ENCODE data around the gene TFAP2A.

The TFAP2A gene

GRCh38 chr6:10414756-10415616 is at the start of gene TFAP2A:
TFAP2A (minus strand) TSS chr6:10415074; CDS start chr6:10414991, 83 bp downstream.
- no peak for DNase-seq

DNA sequence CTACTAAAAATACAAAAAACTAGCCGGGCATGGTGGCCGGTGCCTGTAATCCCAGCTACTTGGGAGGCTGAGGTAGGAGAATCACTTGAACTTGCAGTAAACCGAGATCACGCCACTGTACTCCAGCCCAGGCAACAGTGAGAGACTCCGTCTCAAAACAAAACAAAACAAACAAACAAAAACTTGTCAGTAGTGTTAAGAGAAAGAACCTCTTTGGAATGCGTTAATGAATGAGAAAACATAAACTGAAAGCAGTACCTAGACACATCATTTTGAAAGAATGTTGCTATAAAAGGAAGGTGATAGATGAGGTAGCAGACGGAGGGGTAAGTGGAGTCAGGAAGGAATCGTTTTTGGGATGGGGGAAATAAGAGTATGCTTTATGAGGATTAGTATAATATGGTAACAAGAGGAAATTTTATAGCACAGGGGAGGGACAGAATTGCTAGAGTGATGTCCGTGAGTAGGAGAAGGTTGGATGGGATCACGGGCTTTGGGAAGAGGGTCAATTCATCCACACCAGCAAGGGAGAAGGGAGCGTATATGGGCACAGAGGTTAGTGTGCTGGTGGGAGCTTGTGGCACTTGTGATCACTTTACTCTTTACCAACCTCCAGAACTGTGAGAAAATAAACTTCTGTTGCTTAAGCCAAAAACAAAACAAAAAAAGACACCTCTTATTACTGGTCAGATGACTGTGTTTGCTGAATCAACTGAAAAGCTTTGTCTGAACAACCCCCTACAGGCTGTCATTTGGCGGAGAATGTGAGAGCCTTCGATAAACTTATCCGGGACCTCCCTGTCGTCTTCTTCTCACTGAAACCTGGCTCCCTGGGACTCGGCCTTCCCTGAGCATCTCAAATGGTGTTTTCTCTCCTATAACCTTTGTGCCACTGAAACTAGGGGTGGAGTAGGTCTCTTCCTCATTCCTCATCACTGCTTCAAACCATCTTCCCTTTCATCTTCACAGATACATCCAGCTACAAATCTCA is 48.9 kb upstream of the TFAP2A start:
- no peak for DNase-seq

GRCh38 chr6:10463040-10463439 is 48.2 kb upstream of the TFAP2A start:
- DNase-seq, result no peak

DNA sequence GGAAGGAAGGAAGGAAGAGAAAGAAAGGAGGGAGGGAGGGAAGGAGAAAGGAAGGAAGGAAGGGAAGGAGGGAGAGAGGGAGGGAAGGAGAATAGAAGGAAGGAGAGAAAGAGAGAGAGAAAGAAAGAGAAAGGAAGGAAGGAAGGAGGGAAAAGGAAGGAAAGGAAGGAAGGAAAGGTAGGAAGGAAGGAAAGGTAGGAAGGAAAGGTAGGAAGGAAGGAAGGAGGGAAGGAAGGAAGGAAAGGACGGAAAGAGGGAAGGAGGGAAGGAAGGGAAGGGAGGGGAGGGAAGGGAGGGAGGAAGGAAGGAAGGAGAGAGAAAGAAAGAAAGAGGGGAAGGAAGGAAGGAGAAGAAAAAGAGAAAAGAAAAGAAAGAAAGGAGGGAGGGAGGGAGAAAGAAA is 47.0 kb upstream of the TFAP2A start:
- no peak for DNase-seq

GRCh38 chr6:10460096-10460495 is 45.2 kb upstream of the TFAP2A start:
- no peak for DNase-seq

GRCh38 chr6:10458287-10458686 is 43.4 kb upstream of the TFAP2A start:
- no peak for DNase-seq

DNA sequence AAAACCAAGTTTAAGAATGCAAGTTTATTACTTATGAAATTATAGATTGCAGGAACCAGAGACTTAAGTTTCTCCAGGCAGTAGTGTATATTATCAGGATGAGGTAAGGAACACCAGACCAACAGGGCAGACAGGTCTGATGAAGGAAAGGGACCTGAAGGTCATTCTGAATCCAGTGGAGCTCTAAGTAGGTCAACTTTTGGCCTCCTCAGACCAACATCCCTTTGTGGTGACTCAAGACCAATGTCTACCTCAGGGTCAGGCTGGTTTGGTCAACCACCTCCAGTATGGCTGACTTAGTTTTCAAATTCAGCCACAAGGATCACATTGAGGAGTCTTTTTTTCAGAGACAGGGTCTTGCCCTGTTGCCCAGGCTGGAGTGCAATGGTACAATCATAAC is 38.7 kb upstream of the TFAP2A start:
- no peak for DNase-seq

DNA sequence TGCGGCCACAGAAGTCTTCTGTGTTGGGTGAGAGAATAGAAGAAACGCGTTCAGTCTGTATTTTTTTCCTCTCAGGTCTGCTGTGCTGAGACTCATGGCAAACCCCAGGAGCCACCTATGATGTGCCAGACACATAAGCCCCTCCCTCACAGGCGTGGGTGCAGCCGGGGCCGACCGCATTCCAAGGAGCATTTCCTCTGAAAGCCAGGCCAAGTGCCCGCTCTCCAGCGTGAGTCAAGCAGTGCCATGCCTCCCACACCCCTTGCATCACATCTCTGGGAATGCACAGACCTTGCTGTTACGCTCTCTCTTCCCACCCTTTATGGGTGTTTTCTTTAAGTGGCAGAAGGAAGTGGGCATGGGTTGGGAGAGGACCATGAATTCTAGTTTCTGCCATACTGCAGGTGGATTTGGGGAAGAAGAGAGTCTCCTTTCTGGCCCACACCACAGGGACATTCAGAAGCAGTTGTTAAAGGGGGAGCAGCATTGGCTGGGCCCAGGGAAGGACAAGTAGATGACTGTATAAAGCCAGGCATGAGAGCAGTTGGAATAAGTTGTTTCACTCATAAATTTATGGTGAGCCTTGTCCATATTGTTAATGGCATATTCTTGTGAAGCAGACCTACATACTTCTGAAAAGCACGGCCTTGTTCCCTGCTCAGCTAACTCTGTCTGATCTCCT is 37.1 kb upstream of the TFAP2A start:
- DNase-seq, result no peak

DNA sequence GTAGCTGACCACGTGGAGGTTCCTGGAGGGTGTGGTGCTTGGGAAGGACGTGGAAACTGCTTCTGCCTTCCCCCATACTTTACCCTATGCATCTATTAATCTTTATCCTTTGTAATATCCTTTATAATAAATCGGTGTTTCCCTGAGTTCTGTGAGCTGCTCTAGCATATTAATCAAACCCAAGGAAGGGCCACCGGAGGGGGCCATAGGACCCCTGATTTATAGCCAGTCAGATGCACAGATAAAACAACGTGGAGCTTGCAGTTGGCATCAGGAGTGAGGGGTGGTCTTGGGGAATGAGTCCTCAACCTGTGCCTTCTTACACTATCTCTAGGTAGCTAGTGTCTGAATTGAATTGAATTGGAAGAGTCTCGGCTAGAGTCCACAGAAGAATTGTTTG is 36.5 kb upstream of the TFAP2A start:
- no peak for DNase-seq

- DNase-seq, result no peak
These were observed 34.9 kb upstream of the TFAP2A start for GRCh38 chr6:10449751-10450150.

GRCh38 chr6:10448096-10448495 is 33.2 kb upstream of the TFAP2A start:
- no peak for DNase-seq

- no peak for DNase-seq
These were observed 31.7 kb upstream of the TFAP2A start for GRCh38 chr6:10446548-10446947.

GRCh38 chr6:10441655-10442009 is 26.8 kb upstream of the TFAP2A start:
- DNase-seq, result no peak

DNA sequence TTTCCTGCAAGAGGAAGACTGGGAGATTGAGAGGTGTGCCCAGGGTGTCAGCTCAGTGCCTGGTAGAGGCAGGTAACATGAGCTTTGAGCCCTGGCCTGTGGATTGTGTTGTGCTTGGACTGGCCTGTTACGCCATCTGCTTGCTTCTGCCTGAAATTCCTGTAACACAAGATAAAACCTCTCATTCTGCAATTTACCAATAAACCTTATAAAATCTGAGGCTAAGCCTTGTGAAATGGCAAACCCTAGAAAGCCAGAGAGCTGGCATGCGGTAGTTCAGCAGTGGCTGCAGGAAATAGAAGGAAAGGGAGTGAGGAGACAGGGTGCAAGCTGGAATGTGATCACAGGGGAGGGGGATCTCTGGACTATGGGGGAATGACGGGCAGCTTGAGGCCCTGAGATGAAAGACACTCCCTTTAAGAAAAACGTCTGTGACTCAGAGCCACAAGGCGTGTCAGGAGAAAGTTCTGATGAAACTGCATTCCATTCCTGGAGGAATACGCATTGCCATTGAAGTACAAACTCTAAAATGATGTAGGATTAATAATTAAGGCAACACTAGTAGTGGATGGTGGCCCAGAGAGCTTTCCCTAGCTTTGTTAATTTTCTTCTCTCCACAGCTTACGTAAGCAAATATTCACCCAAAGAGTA is 26.3 kb upstream of the TFAP2A start:
- no peak for DNase-seq

GRCh38 chr6:10437891-10438290 is 23.0 kb upstream of the TFAP2A start:
- no peak for DNase-seq

GRCh38 chr6:10434235-10434634 is 19.4 kb upstream of the TFAP2A start:
- DNase-seq, result no peak

- no peak for DNase-seq
These were observed 18.4 kb upstream of the TFAP2A start for GRCh38 chr6:10433322-10433721.

DNA sequence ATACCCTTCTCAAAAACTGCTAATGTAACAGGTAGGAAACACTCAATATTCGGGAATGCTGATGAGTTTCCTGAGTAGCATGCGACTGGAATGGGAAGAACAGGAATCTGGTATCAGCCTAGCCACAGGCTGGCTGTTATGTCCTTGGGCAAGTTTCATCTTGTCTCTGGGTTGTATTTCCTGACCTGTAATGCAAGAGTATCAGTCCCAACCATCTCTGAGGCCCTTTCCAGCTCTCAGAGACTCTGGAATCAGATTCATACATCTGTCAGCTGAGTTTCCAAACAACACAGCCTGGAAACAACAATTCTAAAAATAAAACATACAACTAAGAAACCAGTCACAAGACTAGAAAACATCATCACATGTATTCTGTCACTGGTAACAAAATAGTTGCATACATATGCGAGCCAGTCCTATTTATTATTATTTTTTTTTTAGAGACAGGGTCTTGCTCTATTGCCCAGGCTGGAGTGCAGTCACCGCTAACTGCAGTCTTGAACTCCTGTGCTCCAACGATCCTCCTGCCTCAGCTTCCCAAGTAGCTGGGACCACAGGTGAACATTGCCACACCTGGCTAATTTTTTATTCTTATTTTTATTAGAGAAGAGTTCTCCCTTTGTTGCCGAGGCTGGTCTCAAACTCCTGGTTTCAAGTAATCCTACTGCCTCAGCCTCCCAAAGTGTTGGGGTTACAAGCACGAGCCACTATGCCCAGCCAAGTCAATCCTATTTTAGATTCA is 16.7 kb upstream of the TFAP2A start:
- no peak for DNase-seq

- peak; percentile 58 for DNase-seq
These were observed 15.0 kb upstream of the TFAP2A start for GRCh38 chr6:10429638-10430427.

DNA sequence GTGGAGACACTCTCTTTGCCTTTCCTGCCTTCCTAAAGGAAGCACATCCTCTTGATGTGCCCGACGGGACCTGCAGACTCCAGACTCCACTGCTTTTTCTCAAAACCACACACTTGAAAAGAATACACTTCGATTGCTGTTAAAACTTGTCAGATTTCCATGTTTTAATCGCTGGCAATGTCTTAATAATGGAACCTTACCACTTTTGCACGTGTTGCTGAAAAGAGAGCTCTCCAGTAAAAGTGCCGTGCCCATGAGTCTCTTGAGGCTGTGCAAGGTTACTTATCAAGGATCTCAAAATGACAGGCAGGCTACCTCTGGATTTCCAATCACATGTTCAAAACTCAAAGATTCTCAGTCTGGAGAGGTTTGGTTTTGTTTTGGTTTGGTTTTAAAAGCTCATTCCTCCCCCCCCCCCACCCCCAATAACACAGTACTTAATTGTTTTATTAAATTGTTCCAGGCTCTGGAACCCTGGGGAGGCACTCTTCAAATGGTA is 12.0 kb upstream of the TFAP2A start:
- no peak for DNase-seq

All from suppressor macrophage treated with lipopolysaccharide for 4 hours (primary cell).